ENCODE results near the gene KCNK2.

GRCh38 chr1:215260711-215261110 lies 178.2 kb downstream of the KCNK2 start:
- no peak for TF ChIP-seq POLR2A (IDR thresholded peaks at IDR 0.05; ENCODE audit: low read length)
- no peak for TF ChIP-seq GATA1 (IDR thresholded peaks at IDR 0.05; ENCODE audit: low read depth, low read length)
